ENCODE measurements around the gene LCK.

The LCK gene

DNA sequence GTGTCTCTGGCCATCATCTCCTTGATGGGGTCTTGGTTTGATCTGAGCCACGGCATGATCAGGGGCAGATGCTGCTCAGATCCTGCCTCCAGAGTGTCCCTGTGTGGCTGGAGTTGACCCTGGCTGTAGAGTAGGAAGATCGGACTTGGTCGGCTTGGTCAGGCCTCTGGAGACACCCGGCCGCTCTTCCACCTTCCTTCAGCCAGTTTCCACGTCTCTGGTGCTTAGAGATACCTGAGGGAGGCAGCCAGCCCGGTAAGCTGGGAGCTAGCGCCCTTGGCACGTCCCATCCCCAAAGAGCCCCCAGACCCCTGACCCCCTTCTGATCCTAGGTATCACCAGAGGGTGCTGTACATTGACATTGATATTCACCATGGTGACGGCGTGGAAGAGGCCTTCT, 76.1 kb downstream of the LCK start:
- no peak for DNase-seq (ENCODE audit: low read depth)

DNA sequence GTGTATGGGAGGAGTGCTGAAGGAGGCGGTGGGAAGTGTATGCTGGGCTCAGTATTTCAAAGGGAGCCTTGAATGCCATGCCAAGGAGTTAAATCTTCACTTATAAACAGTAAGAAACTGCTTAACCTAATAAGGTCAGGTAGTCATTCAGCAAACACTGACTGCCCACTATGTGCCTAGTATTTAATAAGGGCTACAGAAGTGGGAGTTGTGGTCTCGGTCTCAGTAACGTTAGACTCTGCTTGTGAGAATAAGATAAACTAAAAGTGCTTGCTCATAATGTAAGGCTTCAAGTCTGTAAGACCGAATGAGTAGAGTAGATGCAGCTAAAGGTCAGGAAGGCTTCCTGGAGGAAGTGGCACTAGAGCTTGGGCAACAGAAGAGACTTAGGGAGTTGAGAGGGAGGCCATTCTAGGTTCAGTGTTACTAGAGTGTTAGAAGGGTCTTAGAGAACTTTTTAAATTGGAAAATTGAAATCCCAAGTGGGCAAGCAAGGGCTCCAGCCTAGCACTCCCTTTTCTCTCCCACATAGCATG, 78.9 kb downstream of the LCK start:
- DNase-seq (ENCODE audit: low read depth), result no peak

DNA sequence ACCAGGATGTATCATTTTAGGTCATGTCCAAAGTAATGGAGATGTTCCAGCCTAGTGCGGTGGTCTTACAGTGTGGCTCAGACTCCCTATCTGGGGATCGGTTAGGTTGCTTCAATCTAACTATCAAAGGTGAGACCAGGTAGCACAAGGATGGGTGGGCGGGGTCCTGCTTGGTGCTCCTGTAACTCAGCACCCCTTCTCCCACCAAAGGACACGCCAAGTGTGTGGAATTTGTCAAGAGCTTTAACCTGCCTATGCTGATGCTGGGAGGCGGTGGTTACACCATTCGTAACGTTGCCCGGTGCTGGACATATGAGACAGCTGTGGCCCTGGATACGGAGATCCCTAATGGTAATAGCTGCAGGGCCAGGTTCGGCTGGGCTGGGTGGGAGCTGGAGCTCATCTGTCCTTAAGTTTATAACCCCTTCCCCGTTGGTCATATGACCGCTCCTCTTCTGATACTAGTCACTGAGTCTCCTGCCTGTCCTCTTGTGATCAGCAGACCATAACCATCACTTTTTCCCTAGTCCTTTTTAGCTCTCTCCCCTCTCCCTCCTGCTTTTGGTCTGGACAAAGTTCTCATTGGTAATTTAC, 79.6 kb downstream of the LCK start:
- no peak for DNase-seq (ENCODE audit: low read depth)

DNA sequence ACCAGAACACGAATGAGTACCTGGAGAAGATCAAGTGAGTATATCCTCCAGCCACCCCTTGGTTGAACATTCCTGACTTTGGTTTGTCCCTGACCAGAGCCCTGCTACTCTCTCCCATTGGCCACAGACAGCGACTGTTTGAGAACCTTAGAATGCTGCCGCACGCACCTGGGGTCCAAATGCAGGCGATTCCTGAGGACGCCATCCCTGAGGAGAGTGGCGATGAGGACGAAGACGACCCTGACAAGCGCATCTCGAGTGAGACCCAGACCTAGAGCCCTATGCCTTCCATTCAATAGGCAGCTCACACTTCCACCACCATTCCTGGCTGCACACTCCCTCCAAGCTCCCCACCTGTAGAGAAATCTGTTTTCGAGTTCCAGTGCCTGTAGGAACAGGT, 80.5 kb downstream of the LCK start:
- no peak for DNase-seq (ENCODE audit: low read depth)

DNA sequence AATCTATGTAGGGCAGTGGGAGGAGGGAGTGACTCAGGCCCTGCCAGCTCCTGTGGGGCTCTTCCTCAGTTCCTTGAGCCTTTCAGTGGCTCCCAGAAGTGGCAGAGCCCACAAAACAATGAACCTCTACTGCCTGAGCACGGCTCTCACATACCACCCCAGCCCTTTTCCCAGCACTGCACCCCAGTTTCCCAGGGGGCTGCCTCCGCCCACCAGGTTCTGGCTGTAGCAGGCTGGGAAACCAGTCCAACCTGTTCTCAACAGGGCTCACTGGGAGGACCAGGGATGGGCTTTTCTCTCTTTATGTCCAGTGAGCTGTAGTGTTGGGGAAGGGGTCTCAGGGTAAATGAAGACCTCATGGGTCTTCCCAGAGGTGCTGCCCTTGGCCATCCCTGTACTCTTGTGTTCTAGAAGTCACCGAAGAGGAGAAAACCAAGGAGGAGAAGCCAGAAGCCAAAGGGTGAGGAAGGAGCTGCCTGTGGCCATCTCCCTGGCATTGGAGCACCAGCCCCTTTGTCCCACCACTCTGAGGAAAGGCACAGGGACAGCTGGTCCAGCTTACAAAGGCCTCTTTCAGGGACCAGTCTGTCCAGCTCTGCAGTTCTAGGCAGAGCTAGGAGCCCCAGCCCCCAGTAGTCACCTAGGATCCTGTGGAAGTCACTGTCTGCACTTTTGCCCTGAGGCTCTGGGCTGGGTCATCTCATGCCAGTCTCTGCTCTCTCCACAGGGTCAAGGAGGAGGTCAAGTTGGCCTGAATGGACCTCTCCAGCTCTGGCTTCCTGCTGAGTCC, 81.4 kb downstream of the LCK start:
- no peak for DNase-seq (ENCODE audit: low read depth)

DNA sequence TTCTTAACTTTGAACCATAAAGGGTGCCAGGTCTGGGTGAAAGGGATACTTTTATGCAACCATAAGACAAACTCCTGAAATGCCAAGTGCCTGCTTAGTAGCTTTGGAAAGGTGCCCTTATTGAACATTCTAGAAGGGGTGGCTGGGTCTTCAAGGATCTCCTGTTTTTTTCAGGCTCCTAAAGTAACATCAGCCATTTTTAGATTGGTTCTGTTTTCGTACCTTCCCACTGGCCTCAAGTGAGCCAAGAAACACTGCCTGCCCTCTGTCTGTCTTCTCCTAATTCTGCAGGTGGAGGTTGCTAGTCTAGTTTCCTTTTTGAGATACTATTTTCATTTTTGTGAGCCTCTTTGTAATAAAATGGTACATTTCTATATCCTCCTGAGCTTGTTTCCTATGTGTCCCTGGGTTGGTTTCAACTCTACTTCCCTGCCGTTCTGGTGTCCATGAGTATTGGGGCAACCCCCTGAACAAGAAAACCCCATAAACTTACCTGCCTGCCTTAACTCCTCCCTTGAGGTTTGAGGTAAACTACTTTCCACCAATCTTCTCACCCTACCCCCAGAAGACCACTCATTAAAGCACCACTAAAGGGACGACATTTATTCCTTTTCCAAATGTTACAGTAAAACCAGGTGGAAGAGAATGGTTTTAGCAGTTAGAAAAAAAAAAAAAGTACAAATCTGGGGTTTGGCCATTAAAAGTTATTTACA, 82.3 kb downstream of the LCK start:
- DNase-seq (ENCODE audit: low read depth), result no peak

DNA sequence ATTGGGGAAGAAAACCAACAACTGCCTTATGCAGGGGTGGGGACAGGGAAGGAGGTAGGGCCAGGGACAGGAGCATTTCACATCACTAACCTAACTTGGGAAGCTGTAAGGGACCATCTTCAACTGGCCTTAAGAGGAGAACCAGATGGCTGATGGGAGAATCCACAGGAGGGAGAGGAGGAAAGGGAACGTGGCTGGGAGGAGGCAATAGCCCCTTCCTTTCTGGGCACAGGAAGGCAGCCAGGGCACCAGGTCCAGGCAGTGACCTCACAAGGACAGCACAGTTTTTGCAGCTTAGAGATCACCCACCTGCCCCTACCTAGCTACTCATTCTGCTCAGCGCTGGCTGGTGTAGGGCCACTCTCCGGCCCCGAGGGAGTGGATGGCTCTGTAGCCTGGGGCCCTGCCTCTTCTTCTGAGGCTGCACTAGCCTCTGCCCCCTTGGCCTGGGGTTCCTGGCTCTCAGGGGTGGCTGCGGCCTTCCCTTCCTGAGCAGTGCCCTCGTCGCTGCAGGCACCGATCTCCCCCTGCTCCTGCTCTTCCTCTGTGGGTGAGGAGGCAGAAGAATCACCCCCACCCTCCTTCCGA, 83.3 kb downstream of the LCK start:
- DNase-seq (ENCODE audit: low read depth), result no peak

DNA sequence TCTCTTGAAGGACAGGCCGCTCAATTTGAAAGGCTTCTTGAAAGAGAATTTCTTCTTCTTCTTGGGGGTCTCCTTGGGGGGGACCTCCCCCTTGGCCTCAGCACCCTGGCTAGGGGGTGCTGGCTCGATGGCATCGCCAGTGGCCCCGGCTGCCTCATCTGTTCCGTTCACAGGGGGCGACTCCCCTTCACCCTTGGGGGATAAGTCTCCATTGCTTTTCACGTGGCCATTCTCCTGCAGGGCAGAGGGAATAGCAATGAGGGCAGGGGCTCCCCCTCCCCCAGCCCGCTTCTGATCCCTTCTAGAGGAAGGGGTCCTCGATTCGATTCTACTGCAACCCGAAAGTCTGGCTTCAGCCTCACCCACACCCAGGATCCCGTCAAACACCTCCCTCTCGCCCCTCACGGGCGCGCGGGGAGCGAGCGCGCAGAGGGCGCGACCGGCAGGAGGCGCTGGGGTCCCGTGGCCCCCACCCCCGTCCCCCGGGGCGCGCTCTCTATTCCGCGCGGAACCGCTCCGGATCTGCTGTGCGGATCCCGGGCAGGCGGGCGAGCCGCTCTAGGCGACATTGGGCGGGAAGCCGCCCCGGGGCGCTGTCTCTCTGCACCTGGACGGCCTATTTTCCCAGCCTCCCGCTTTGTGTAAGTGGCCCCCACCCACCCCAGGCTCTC, 83.9 kb downstream of the LCK start:
- no peak for DNase-seq (ENCODE audit: low read depth)

DNA sequence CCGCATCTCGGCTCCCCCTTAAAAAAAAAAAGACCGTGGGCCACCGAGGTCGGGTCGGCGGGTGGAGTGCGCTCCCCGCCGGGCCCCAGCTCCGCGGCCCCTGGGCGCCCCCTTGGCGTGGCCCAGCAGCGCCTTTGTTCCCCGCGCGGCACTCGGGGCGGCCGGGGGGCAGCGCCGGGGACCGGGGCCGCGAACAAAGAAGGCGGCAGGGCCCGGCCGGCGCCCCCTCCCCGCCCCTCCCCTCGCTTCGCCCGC, 84.4 kb downstream of the LCK start:
- DNase-seq (ENCODE audit: low read depth), result no peak

Data from fibroblast of gingiva (primary cell).